Loucy (cell line): ENCODE data around the gene PLCG1.

Experiments used
- EZH2phosphoT487 ChIP-seq: fragments of 200-600 bp; IDR thresholded peaks from 2 replicates; pipeline ENCODE4 v1.6.1; 2018; ENCODE audit warnings: antibody characterized with exemption, mild to moderate bottlenecking, moderate library complexity, borderline replicate concordance
- TF ChIP-seq, protein P1 (sequence below): fragments of 200-600 bp; sonication (generic); conservative IDR thresholded peaks from 2 replicates; pipeline ENCODE4 v1.5.1; 2014; ENCODE audit warnings: mild to moderate bottlenecking, antibody characterized with exemption, low read length

DNA sequence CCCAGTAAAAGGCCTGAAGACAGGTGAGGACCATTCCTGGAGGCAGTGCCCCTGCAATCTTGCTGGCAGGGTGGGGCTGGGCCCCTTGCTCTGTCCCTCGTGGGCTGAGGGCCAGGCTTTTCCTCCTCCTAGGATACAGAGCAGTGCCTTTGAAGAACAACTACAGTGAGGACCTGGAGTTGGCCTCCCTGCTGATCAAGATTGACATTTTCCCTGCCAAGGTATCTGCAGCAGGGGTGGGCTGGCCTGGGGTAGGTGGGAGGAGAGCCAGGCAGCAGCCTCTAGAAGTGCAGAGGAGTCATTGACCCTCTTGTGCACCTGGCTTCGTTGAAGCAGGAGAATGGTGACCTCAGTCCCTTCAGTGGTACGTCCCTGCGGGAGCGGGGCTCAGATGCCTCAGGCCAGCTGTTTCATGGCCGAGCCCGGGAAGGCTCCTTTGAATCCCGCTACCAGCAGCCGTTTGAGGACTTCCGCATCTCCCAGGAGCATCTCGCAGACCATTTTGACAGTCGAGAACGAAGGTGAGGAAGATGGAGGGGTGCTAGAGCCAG is 36.5 kb downstream of the PLCG1 start:
- TF ChIP-seq, protein P1, sequence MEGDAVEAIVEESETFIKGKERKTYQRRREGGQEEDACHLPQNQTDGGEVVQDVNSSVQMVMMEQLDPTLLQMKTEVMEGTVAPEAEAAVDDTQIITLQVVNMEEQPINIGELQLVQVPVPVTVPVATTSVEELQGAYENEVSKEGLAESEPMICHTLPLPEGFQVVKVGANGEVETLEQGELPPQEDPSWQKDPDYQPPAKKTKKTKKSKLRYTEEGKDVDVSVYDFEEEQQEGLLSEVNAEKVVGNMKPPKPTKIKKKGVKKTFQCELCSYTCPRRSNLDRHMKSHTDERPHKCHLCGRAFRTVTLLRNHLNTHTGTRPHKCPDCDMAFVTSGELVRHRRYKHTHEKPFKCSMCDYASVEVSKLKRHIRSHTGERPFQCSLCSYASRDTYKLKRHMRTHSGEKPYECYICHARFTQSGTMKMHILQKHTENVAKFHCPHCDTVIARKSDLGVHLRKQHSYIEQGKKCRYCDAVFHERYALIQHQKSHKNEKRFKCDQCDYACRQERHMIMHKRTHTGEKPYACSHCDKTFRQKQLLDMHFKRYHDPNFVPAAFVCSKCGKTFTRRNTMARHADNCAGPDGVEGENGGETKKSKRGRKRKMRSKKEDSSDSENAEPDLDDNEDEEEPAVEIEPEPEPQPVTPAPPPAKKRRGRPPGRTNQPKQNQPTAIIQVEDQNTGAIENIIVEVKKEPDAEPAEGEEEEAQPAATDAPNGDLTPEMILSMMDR = no peak
- TF ChIP-seq EZH2phosphoT487 = no peak
